ENCODE data around the gene ABCD4.

GRCh38 chr14:74238974-74239847 is 63.5 kb downstream of the ABCD4 start, which contains the start of gene VSX2:
- TF ChIP-seq USF2 (IDR thresholded peaks at IDR 0.05; ENCODE audit: borderline replicate concordance, low read depth, low read length) (no peak), PBX3 (IDR thresholded peaks at IDR 0.05) (no peak), CTCF (IDR thresholded peaks at IDR 0.05) (no peak), FOXJ3 (CRISPR knock-in tag; IDR thresholded peaks at IDR 0.05) (no peak), REST (IDR thresholded peaks at IDR 0.05; ENCODE audit: low read depth, low read length) (no peak), EZH2phosphoT487 (IDR thresholded peaks at IDR 0.05; ENCODE audit: borderline replicate concordance, low read depth) (no peak), EP300 (IDR thresholded peaks at IDR 0.05; ENCODE audit: borderline replicate concordance in 1 of 2, low read depth in 1 of 2, low read length in 1 of 2) (no peak), POLR2AphosphoS5 (IDR thresholded peaks at IDR 0.05; ENCODE audit: low read depth, low read length) (no peak), MEF2A (IDR thresholded peaks at IDR 0.05; ENCODE audit: borderline replicate concordance, low read depth) (no peak), TAF1 (IDR thresholded peaks at IDR 0.05; ENCODE audit: borderline replicate concordance, low read depth, low read length) (no peak), JUND (IDR thresholded peaks at IDR 0.05) (no peak)

Data from SK-N-SH (cell line).